HepG2 (cell line): ENCODE data around the gene TP73.

Experiments
- SIN3B ChIP-seq: fragments of 150-350 bp; IDR thresholded peaks from 2 replicates; pipeline ENCODE4 v1.6.1; 2014; ENCODE audit warnings: low read length
- TARDBP ChIP-seq: sonication (generic); formaldehyde crosslinking; IDR thresholded peaks from 2 replicates; pipeline ENCODE4 v1.8.0; 2022; ENCODE audit warnings: mild to moderate bottlenecking, missing genetic modification reagents
- ZNF274 ChIP-seq: sonication (generic); formaldehyde crosslinking; IDR thresholded peaks from 2 replicates; pipeline ENCODE4 v1.5.1; 2020; ENCODE audit warnings: mild to moderate bottlenecking, missing genetic modification reagents
- ZSCAN29 ChIP-seq: sonication (generic); formaldehyde crosslinking; conservative IDR thresholded peaks from 2 replicates; pipeline ENCODE4 v1.4.0; 2020; ENCODE audit warnings: mild to moderate bottlenecking, missing genetic modification reagents
- TF ChIP-seq, protein P1 (sequence below): sonication (generic); formaldehyde crosslinking; IDR thresholded peaks from 2 replicates; pipeline ENCODE4 v1.9.0; 2021; ENCODE audit warnings: missing genetic modification reagents, borderline replicate concordance
- TF ChIP-seq, protein P2 (sequence below): sonication (generic); formaldehyde crosslinking; IDR thresholded peaks from 2 replicates; pipeline ENCODE4 v1.8.0; 2022; ENCODE audit warnings: low read depth, missing genetic modification reagents

DNA sequence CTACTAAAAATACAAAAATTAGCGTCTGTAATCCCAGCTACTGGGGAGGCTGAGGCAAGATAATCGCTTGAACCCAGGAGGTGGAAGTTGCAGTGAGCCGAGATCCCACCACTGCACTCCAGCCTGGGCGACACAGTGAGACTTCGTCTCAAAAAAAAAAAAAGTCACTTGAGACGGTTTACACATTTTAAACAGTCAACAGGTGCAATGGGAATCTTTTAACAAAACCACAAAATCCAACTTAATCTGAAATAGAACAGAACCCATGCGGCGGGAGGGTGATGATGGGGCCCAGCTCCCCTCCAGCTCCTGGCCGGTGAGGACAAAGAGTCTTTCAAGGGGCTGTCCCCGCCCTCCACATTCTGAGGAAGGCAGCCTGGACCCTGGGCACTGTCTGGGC, 48.3 kb downstream of the TP73 start:
- no peak for TF ChIP-seq ZNF274
- TF ChIP-seq, protein P1, sequence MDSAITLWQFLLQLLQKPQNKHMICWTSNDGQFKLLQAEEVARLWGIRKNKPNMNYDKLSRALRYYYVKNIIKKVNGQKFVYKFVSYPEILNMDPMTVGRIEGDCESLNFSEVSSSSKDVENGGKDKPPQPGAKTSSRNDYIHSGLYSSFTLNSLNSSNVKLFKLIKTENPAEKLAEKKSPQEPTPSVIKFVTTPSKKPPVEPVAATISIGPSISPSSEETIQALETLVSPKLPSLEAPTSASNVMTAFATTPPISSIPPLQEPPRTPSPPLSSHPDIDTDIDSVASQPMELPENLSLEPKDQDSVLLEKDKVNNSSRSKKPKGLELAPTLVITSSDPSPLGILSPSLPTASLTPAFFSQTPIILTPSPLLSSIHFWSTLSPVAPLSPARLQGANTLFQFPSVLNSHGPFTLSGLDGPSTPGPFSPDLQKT (CRISPR knock-in tag) = no peak
- no peak for TF ChIP-seq ZSCAN29 (CRISPR knock-in tag)
- TF ChIP-seq TARDBP (CRISPR knock-in tag) = no peak
- TF ChIP-seq, protein P2, sequence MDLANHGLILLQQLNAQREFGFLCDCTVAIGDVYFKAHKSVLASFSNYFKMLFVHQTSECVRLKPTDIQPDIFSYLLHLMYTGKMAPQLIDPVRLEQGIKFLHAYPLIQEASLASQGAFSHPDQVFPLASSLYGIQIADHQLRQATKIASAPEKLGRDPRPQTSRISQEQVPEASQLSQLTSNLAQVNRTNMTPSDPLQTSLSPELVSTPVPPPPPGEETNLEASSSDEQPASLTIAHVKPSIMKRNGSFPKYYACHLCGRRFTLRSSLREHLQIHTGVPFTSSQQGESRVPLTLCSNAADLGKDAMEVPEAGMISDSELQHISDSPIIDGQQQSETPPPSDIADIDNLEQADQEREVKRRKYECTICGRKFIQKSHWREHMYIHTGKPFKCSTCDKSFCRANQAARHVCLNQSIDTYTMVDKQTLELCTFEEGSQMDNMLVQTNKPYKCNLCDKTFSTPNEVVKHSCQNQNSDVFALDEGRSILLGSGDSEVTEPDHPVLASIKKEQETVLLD (CRISPR knock-in tag) = no peak
- TF ChIP-seq SIN3B = no peak
